Measurements from ENCODE around the gene MAP1LC3B. TPM values are rescaled to one million over a fixed set of nuclear protein-coding genes. Genes with fewer than 3 reads are reported as not detected.

MAP1LC3B gene
- total RNA-seq, 1 experiment from 2014 or later, result 75.2 TPM

- ChIA-PET POLR2A (no interaction called here), CTCF (no interaction called here)
- no peaks in the 10 kb centered on the region for H3K36me3 ChIP-seq (ENCODE audit: control insufficient read depth, insufficient read depth, low read length)
- DNase-seq (ENCODE audit: low read depth, low spot score) (no peak), ATAC-seq (no peak)
- no peaks in the 10 kb centered on the region for H3K4me1 ChIP-seq (ENCODE audit: control insufficient read depth, insufficient read depth, low read length)
- H3K27ac ChIP-seq (ENCODE audit: low read length), result no peak overlapping the region
- no peak overlapping the region for H3K4me3 ChIP-seq (ENCODE audit: low read depth in 2 of 2, low read length in 2 of 2)
- no peak for TF ChIP-seq CTCF (IDR thresholded peaks at IDR 0.05)
- H3K9me3 ChIP-seq (ENCODE audit: control insufficient read depth, insufficient read depth, low read depth, low read length), result no peaks in the 10 kb centered on the region
- in situ Hi-C loops (cut with HindIII; ENCODE audit: low pct_unique_long_range_greater_than_20kb, low sequenced_read_pairs) (no loop called here), intact Hi-C loops (cut with micrococcal nuclease; ENCODE audit: unreplicated experiment) (no loop called here)
- no TSS peak for BruUV-seq (replicated peaks)
- H3K27me3 ChIP-seq (ENCODE audit: control insufficient read depth, insufficient read depth, low read length), result no peaks in the 10 kb centered on the region
These were observed 17.8 kb upstream of the MAP1LC3B start for GRCh38 chr16:87374313-87374712.

GRCh38 chr16:87375426-87376135, 16.6 kb upstream of the MAP1LC3B start:
- Histone ChIP-seq H3K9me3 (ENCODE audit: control insufficient read depth, insufficient read depth, low read depth, low read length) (no peaks in the 10 kb centered on the region), H3K4me1 (ENCODE audit: control insufficient read depth, insufficient read depth, low read length) (no peaks in the 10 kb centered on the region), H3K27ac (ENCODE audit: low read length) (no peak overlapping the region), H3K27me3 (ENCODE audit: control insufficient read depth, insufficient read depth, low read length) (no peaks in the 10 kb centered on the region), H3K4me3 (ENCODE audit: low read depth in 2 of 2, low read length in 2 of 2) (no peak overlapping the region), H3K36me3 (ENCODE audit: control insufficient read depth, insufficient read depth, low read length) (no peaks in the 10 kb centered on the region)
- intact Hi-C loops (cut with micrococcal nuclease; ENCODE audit: unreplicated experiment), result no loop called here
- ChIA-PET POLR2A (interaction anchor here (0.6 kb wide), 1 partner anchor 75 kb away, joined by 4 read pairs; no protein-coding TSS in a partner anchor), CTCF (no interaction called here)
- ATAC-seq (no peak), DNase-seq (ENCODE audit: low read depth, low spot score) (no peak)
- TF ChIP-seq POLR2AphosphoS5 (IDR thresholded peaks at IDR 0.05; ENCODE audit: low read depth, low read length) (no peak), TCF7L2 (IDR thresholded peaks at IDR 0.05; ENCODE audit: low read depth, low read length) (no peak), CTCF (IDR thresholded peaks at IDR 0.05) (no peak), SIN3A (IDR thresholded peaks at IDR 0.05; ENCODE audit: borderline replicate concordance, insufficient read depth, low read depth, low read length) (no peak), REST (IDR thresholded peaks at IDR 0.05; ENCODE audit: insufficient read depth in 1 of 2, low read depth in 2 of 2, low read length in 1 of 2) (no peak)
- BruUV-seq (replicated peaks), result no TSS peak
- in situ Hi-C loops (cut with HindIII; ENCODE audit: low pct_unique_long_range_greater_than_20kb, low sequenced_read_pairs), result no loop called here

Data from Panc1 (cell line).